Neuronal stem cell (in vitro differentiated cells): ENCODE data around the gene PITPNM3.

Source experiments
- DNase-seq: peaks from one replicate; pipeline ENCODE4 v3.0.0-alpha.2; 2013; ENCODE audit warnings: low spot score
- H2AFZ ChIP-seq: one replicate; pipeline ENCODE4 v1.6.1; 2013; ENCODE audit warnings: mild to moderate bottlenecking, low read length, inconsistent platforms
- H2AK5ac ChIP-seq: 2 replicates; pipeline ENCODE4 v1.6.1; 2013; ENCODE audit warnings: low read depth, mild to moderate bottlenecking, inconsistent platforms, low read length, moderate library complexity, mixed read lengths
- H2BK120ac ChIP-seq: 2 replicates; pipeline ENCODE4 v1.6.1; 2013; ENCODE audit warnings: low read depth, mild to moderate bottlenecking, inconsistent platforms, low read length, moderate library complexity, mixed read lengths
- H2BK12ac ChIP-seq: one replicate; pipeline ENCODE4 v1.6.1; 2013; ENCODE audit warnings: low read length, inconsistent platforms
- H2BK15ac ChIP-seq: 2 replicates; pipeline ENCODE4 v1.6.1; 2013; ENCODE audit warnings: mild to moderate bottlenecking, low read length, inconsistent platforms, mixed read lengths
- H2BK5ac ChIP-seq: one replicate; pipeline ENCODE4 v1.6.1; 2013; ENCODE audit warnings: inconsistent platforms, mild to moderate bottlenecking, low read length, moderate library complexity
- H3K14ac ChIP-seq: one replicate; pipeline ENCODE4 v1.6.1; 2013; ENCODE audit warnings: low read length, inconsistent platforms
- H3K18ac ChIP-seq: 2 replicates; pipeline ENCODE4 v1.6.1; 2013; ENCODE audit warnings: low read length, inconsistent platforms
- H3K23ac ChIP-seq: 2 replicates; pipeline ENCODE4 v1.6.1; 2013; ENCODE audit warnings: low read depth, mild to moderate bottlenecking, mixed read lengths, low read length, inconsistent platforms; ENCODE audit not compliant: poor library complexity
- H3K27ac ChIP-seq: replicated peaks from 3 replicates; pipeline ENCODE4 v1.5.1; 2013; ENCODE audit warnings: low read length, inconsistent platforms
- H3K27me3 ChIP-seq, 3 experiments: 2 replicates each; pipeline ENCODE4 v1.6.1; 2013; ENCODE audit warnings: low read length in 3 of 3, mild to moderate bottlenecking in 2 of 3, inconsistent platforms in 1 of 3, low read depth in 1 of 3, mixed read lengths in 1 of 3, moderate library complexity in 1 of 3; ENCODE audit not compliant: control insufficient read depth in 3 of 3, insufficient read depth in 3 of 3
- H3K36me3 ChIP-seq, 2 donors: replicated peaks in 1 of 2; 2 replicates each; pipeline ENCODE4 v1.6.1; 2013; ENCODE audit warnings: low read length in 2 of 2; ENCODE audit not compliant: control insufficient read depth in 2 of 2, insufficient read depth in 2 of 2
- H3K4ac ChIP-seq: 2 replicates; pipeline ENCODE4 v1.6.1; 2013; ENCODE audit warnings: inconsistent platforms, mild to moderate bottlenecking, low read length, moderate library complexity
- H3K4me1 ChIP-seq, 2 donors: 1 replicate in 1 of 2; 2 replicates in 1 of 2; pipeline ENCODE4 v1.6.1; 2013; ENCODE audit warnings: low read length in 2 of 2, low read depth in 1 of 2; ENCODE audit not compliant: control insufficient read depth in 2 of 2, insufficient read depth in 1 of 2
- H3K4me2 ChIP-seq: one replicate; pipeline ENCODE4 v1.6.1; 2013; ENCODE audit warnings: mild to moderate bottlenecking, low read length, inconsistent platforms; ENCODE audit not compliant: insufficient read depth, poor library complexity, severe bottlenecking
- H3K4me3 ChIP-seq, 2 donors: 2 replicates each; pipeline ENCODE4 v1.5.1; 2013; ENCODE audit warnings: low read length in 2 of 2, mild to moderate bottlenecking in 2 of 2, inconsistent platforms in 1 of 2, moderate library complexity in 1 of 2
- H3K79me1 ChIP-seq: one replicate; pipeline ENCODE4 v1.6.1; 2013; ENCODE audit warnings: low read depth, mild to moderate bottlenecking, inconsistent platforms, low read length, moderate library complexity
- H3K9ac ChIP-seq: one replicate; pipeline ENCODE4 v1.6.1; 2013; ENCODE audit warnings: mild to moderate bottlenecking, low read depth, low read length, inconsistent platforms; ENCODE audit not compliant: poor library complexity
- H3K9me3 ChIP-seq, 2 donors: replicated peaks in 1 of 2; 2 replicates each; pipeline versions ENCODE3 to v1.6.1; 2013; ENCODE audit warnings: low read length in 2 of 2, mild to moderate bottlenecking in 2 of 2, inconsistent platforms in 1 of 2, low read depth in 1 of 2, mixed read lengths in 1 of 2, moderate library complexity in 1 of 2; ENCODE audit not compliant: control insufficient read depth in 2 of 2, insufficient read depth in 1 of 2
- H4K8ac ChIP-seq: one replicate; pipeline ENCODE4 v1.6.1; 2013; ENCODE audit warnings: low read depth, mild to moderate bottlenecking, inconsistent platforms, low read length, moderate library complexity
- H4K91ac ChIP-seq: one replicate; pipeline ENCODE4 v1.6.1; 2013; ENCODE audit warnings: low read length, low read depth, mild to moderate bottlenecking, inconsistent platforms; ENCODE audit not compliant: poor library complexity
- WGBS, 2 donors: extraction: QIAGEN DNeasy Blood & Tissue Kit; methylation state at CpG; one replicate each; pipeline ENCODE4 v1.1.7; 2013; ENCODE audit warnings: missing lambda C conversion rate in 2 of 2, mixed read lengths in 1 of 2; ENCODE audit not compliant: insufficient read length in 2 of 2, insufficient replicate concordance in 1 of 2; ENCODE audit errors: extremely low coverage in 2 of 2; 5-methylcytosine and 5-hydroxymethylcytosine counted together

The PITPNM3 gene

GRCh38 chr17:6512552-6512951 is 43.8 kb downstream of the PITPNM3 start:
- no CpG with 5 or more reads among the region's 2 CpGs for WGBS, 2 donors
- Histone ChIP-seq H3K18ac (no peak overlapping the region), H3K4ac (no peak overlapping the region), H4K91ac (no peak overlapping the region), H3K9me3 (no peaks in the 10 kb centered on the region), H3K27ac (no peak overlapping the region), H2BK15ac (no peak overlapping the region), H3K27me3 (no peaks in the 10 kb centered on the region), H2BK12ac (no peak overlapping the region), H2AFZ (no peak overlapping the region), H4K8ac (no peak overlapping the region), H3K4me1 (peaks cover 7 to 9% of the 10 kb centered on the region in 2 donors), H2AK5ac (no peak overlapping the region), H2BK120ac (no peak overlapping the region), H2BK5ac (no peak overlapping the region), H3K36me3 (no peaks in the 10 kb centered on the region), H3K4me2 (no peak overlapping the region), H3K23ac (no peak overlapping the region), H3K79me1 (no peaks in the 10 kb centered on the region), H3K14ac (no peak overlapping the region), H3K4me3 (no peak overlapping the region), H3K9ac (no peak overlapping the region)
- no peak for DNase-seq

- Histone ChIP-seq H3K79me1 (no peaks in the 10 kb centered on the region), H3K4ac (no peak overlapping the region), H2AK5ac (no peak overlapping the region), H3K36me3 (no peaks in the 10 kb centered on the region), H2BK12ac (peak overlapping the region; percentile 36), H3K9me3 (no peaks in the 10 kb centered on the region), H4K8ac (no peak overlapping the region), H3K23ac (no peak overlapping the region), H3K9ac (peak overlapping the region; percentile 64), H3K27me3 (no peaks in the 10 kb centered on the region), H3K4me3 (no peak overlapping the region), H2AFZ (peak overlapping the region; percentile 39), H2BK5ac (no peak overlapping the region), H2BK120ac (no peak overlapping the region), H3K4me1 (peaks cover 7 to 9% of the 10 kb centered on the region in 2 donors), H4K91ac (no peak overlapping the region), H3K27ac (no peak overlapping the region), H3K18ac (no peak overlapping the region), H3K4me2 (no peak overlapping the region), H3K14ac (no peak overlapping the region), H2BK15ac (peak overlapping the region; percentile 17)
- no peak for DNase-seq
- no CpG with 5 or more reads among the region's 9 CpGs for WGBS, 2 donors
Measured at GRCh38 chr17:6510321-6510977, 45.9 kb downstream of the PITPNM3 start.

- Histone ChIP-seq H2BK12ac (peak overlapping the region; percentile 36), H4K8ac (no peak overlapping the region), H3K27ac (no peak overlapping the region), H3K4ac (no peak overlapping the region), H2AFZ (peak overlapping the region; percentile 39), H2BK5ac (no peak overlapping the region), H3K27me3 (no peaks in the 10 kb centered on the region), H3K4me2 (no peak overlapping the region), H2AK5ac (no peak overlapping the region), H3K23ac (no peak overlapping the region), H3K4me1 (peaks cover 7 to 9% of the 10 kb centered on the region in 2 donors), H3K36me3 (no peaks in the 10 kb centered on the region), H3K14ac (no peak overlapping the region), H3K9ac (no peak overlapping the region), H3K18ac (no peak overlapping the region), H2BK15ac (no peak overlapping the region), H2BK120ac (no peak overlapping the region), H3K4me3 (no peak overlapping the region), H3K79me1 (no peaks in the 10 kb centered on the region), H3K9me3 (no peaks in the 10 kb centered on the region), H4K91ac (no peak overlapping the region)
- no peak for DNase-seq
- 100% methylated on average over 2 of the region's 4 CpGs; no CpG with 5 or more reads in 1 of the 2 donors for WGBS, 2 donors
Measured at GRCh38 chr17:6509921-6510320, 46.4 kb downstream of the PITPNM3 start.

GRCh38 chr17:6509031-6509771 is 47.2 kb downstream of the PITPNM3 start:
- Histone ChIP-seq H3K9ac (no peak overlapping the region), H3K4me1 (peaks cover 7 to 9% of the 10 kb centered on the region in 2 donors), H4K91ac (no peak overlapping the region), H3K4me3 (no peak overlapping the region), H3K4ac (no peak overlapping the region), H3K23ac (no peak overlapping the region), H3K27me3 (no peaks in the 10 kb centered on the region), H2AFZ (peak overlapping the region; percentile 63), H3K4me2 (no peak overlapping the region), H4K8ac (no peak overlapping the region), H3K79me1 (no peaks in the 10 kb centered on the region), H2BK120ac (no peak overlapping the region), H2BK15ac (no peak overlapping the region), H3K27ac (no peak overlapping the region), H3K18ac (peak overlapping the region; percentile 48), H3K9me3 (no peaks in the 10 kb centered on the region), H2AK5ac (no peak overlapping the region), H2BK5ac (no peak overlapping the region), H3K14ac (no peak overlapping the region), H2BK12ac (no peak overlapping the region), H3K36me3 (no peaks in the 10 kb centered on the region)
- DNase-seq, result no peak
- WGBS, 2 donors, result no CpG with 5 or more reads among the region's 11 CpGs
